HepG2 (cell line): ENCODE measurements around the gene CKAP5.

Experiments used
- HMG20A ChIP-seq: IDR thresholded peaks from 2 replicates; pipeline ENCODE4 v1.6.1; 2016; ENCODE audit warnings: borderline replicate concordance
- MYNN ChIP-seq: sonication (generic); formaldehyde crosslinking; IDR thresholded peaks from 2 replicates; pipeline ENCODE4 v1.4.0; 2020; ENCODE audit warnings: mild to moderate bottlenecking, low read depth, missing genetic modification reagents
- SP2 ChIP-seq: sonication (generic); formaldehyde crosslinking; IDR thresholded peaks from 2 replicates; pipeline ENCODE4 v1.5.1; 2020; ENCODE audit warnings: mild to moderate bottlenecking, missing genetic modification reagents
- ZNF180 ChIP-seq: sonication (generic); formaldehyde crosslinking; IDR thresholded peaks from 2 replicates; pipeline ENCODE4 v1.4.0; 2020; ENCODE audit warnings: low read depth, missing genetic modification reagents, borderline replicate concordance
- ZNF354B ChIP-seq: sonication (generic); formaldehyde crosslinking; IDR thresholded peaks from 2 replicates; pipeline ENCODE4 v1.8.0; 2022; ENCODE audit warnings: mild to moderate bottlenecking, missing genetic modification reagents
- TF ChIP-seq, protein P1 (sequence below): sonication (generic); formaldehyde crosslinking; IDR thresholded peaks from 2 replicates; pipeline ENCODE4 v1.9.0; 2021; ENCODE audit warnings: missing genetic modification reagents, borderline replicate concordance
- TF ChIP-seq, protein P2 (sequence below): sonication (generic); formaldehyde crosslinking; IDR thresholded peaks from 2 replicates; pipeline ENCODE4 v1.5.0; 2020; ENCODE audit warnings: mild to moderate bottlenecking, missing genetic modification reagents, moderate library complexity
- TF ChIP-seq, protein P3 (sequence below): sonication (generic); formaldehyde crosslinking; IDR thresholded peaks from 2 replicates; pipeline ENCODE4 v1.4.0; 2020; ENCODE audit warnings: missing genetic modification reagents

DNA sequence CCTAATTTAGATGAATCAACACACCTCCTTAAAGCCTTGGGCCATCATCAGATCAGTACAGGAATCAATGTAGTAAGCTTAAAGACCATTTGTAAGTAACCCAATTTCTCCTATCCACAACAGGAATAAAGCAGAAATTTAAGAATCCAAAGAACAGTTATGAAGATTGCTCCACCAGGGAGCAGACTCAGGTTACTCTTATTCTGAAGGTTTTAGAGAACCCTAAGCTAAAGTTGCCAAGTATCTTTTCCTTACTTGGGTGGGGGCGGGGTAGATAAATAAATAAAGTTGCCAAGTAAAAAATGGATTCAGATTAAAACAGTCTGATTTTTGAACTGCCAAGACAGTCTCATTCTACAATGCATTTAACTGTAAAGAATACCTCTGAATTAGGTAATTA, 18.1 kb downstream of the CKAP5 start:
- TF ChIP-seq, protein P1, sequence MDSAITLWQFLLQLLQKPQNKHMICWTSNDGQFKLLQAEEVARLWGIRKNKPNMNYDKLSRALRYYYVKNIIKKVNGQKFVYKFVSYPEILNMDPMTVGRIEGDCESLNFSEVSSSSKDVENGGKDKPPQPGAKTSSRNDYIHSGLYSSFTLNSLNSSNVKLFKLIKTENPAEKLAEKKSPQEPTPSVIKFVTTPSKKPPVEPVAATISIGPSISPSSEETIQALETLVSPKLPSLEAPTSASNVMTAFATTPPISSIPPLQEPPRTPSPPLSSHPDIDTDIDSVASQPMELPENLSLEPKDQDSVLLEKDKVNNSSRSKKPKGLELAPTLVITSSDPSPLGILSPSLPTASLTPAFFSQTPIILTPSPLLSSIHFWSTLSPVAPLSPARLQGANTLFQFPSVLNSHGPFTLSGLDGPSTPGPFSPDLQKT (CRISPR knock-in tag): no peak
- TF ChIP-seq, protein P2, sequence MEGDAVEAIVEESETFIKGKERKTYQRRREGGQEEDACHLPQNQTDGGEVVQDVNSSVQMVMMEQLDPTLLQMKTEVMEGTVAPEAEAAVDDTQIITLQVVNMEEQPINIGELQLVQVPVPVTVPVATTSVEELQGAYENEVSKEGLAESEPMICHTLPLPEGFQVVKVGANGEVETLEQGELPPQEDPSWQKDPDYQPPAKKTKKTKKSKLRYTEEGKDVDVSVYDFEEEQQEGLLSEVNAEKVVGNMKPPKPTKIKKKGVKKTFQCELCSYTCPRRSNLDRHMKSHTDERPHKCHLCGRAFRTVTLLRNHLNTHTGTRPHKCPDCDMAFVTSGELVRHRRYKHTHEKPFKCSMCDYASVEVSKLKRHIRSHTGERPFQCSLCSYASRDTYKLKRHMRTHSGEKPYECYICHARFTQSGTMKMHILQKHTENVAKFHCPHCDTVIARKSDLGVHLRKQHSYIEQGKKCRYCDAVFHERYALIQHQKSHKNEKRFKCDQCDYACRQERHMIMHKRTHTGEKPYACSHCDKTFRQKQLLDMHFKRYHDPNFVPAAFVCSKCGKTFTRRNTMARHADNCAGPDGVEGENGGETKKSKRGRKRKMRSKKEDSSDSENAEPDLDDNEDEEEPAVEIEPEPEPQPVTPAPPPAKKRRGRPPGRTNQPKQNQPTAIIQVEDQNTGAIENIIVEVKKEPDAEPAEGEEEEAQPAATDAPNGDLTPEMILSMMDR: no peak
- TF ChIP-seq, protein P3, sequence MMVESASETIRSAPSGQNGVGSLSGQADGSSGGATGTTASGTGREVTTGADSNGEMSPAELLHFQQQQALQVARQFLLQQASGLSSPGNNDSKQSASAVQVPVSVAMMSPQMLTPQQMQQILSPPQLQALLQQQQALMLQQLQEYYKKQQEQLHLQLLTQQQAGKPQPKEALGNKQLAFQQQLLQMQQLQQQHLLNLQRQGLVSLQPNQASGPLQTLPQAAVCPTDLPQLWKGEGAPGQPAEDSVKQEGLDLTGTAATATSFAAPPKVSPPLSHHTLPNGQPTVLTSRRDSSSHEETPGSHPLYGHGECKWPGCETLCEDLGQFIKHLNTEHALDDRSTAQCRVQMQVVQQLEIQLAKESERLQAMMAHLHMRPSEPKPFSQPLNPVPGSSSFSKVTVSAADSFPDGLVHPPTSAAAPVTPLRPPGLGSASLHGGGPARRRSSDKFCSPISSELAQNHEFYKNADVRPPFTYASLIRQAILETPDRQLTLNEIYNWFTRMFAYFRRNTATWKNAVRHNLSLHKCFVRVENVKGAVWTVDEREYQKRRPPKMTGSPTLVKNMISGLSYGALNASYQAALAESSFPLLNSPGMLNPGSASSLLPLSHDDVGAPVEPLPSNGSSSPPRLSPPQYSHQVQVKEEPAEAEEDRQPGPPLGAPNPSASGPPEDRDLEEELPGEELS (CRISPR knock-in tag): no peak
- TF ChIP-seq HMG20A (CRISPR knock-in tag) (no peak), SP2 (CRISPR knock-in tag) (no peak), ZNF180 (CRISPR knock-in tag) (no peak), ZNF354B (CRISPR knock-in tag) (no peak), MYNN (no peak)
